OCI-M1 (cell line): ENCODE results near the gene NKAPL.
A peak's percentile ranks its signal among the peaks of the same experiment; 100 is the strongest.

Source experiments
- DNase-seq: peaks from one replicate; lab custom pipeline; 2025; lab: John Stamatoyannopoulos, UW

Gene NKAPL

GRCh38 chr6:28245206-28245941, 13.7 kb upstream of the NKAPL start:
- no peak for DNase-seq

DNA sequence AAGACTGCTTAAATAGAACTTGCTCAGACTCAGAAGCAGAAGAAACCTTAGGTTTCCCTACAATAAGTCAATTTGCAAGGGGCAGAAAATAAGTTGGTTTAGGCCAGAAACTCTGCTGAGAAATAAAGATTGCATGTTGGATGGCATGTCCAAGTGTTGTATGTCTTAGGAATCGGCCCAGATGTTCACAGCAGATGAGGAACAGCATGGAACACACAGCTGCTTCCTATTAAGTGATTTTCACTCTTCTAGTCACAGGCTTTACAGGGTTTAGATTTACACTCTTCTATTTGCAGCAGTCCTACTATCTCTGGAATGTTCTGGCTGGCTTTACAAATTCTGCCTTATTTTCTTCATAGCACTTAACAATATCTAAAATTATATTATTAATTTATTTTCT, 10.2 kb upstream of the NKAPL start:
- no peak for DNase-seq

DNA sequence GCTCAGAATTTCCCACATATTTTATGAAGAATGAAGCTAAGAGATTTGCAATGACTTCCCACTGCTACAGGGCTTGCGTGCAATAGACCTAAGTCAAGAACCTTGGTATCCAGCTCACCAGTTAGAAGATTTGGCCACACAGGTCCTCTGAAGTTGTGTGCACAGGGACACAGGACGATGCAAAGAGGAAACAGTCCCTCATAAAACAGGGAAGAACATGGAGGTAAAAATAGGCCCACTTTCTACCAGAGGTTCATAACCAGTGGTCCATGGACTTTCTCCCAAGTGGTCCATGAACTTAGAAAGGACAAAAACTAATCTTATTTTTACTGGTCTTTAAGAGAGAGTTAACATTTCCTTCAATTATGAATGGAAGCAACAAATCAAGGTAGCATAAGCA, 8.3 kb upstream of the NKAPL start:
- no peak for DNase-seq

GRCh38 chr6:28251661-28252008, 7.5 kb upstream of the NKAPL start:
- no peak for DNase-seq

DNA sequence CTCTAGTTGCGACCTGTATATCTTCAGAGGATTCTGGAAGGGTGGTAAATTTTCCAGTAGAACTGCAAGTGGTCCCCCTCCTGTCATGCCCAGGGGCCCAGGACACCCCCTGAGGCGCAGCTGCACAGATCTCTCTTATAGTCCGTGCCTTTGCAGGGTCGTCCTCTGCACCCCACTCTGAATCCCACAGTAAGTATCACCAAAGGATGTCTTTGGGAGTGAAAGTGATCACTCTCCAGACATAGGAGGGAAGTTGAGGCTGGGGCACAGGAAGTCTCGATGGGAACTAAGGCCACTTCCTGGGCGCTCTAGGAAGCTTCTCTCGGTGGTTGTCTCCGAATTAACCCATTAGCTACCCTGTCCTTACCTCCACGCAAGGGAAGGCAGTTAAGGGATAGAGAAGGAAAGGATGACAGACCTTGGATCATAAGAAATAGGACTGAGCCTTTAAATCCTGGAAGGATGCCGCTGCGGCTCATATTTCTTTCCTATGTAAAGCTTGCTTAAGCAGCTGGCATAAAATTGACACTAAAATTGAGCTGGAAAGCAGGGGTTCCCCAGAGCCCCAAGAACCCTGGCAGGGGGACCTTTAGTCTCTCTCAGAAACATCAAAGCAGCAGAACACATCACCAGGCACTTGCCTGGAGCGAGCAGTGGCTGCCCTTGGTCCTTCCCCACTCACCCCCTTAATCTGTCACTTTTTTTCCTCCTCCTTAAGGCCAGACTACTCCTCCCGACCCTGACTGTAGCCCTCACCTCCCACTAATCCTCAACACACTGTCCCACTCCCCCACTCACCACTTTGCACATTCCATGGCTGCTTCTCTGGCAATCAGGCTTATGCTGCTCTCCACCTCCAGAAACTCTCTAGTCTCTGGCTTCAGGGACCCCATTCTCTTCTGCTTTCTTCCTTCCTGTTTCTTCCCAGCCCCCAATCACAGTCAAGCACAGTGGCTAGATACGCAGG, 6.8 kb upstream of the NKAPL start, which contains the start of gene ZKSCAN4:
ZKSCAN4 (minus strand) TSS at position 261 of the 967 bp plus-strand sequence. CDS start 289 bp downstream, outside the sequence.
- DNase-seq: peak; percentile 97

DNA sequence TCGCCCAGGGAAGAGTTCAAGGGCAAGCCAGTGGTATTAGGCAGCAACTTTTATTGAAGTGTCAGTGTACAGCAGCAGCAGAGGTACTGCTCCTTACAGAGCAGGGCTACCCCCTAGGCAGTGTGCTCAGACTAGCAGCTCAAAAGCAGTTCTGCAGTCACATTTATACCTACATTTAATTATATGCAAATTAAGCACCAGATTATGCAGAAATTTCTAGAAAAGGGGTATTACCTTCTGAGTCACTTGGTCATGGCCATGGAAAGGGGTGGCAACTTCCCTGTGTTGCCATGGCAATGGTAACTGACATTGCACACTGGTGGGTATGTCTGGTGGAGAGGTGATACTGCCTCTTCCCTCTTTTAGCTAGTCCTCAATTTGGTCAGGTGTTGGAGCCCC, 5.0 kb upstream of the NKAPL start:
- DNase-seq: peak; percentile 47

- DNase-seq: no peak
Observed at GRCh38 chr6:28257042-28257441, 2.1 kb upstream of the NKAPL start.

DNA sequence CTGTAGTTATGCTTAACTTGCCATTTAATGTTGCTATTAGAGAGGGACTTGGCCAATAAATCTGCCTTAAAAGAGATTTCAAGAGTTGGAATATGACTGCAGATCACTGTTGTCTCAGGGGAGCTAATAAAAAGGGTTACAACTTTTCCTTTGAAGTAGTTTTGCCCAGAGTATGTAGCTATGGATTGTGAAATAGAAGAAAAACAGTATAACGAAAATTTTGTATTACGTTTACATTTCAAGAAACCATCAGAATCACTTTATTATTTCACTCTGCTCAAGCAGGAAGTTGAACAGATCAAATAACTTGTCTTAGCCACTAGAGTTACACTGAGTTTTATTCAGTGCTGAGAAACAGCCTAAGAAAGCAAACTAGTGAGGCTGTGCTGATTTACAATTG, 4.8 kb downstream of the NKAPL start:
- peak; percentile 36 for DNase-seq

GRCh38 chr6:28264834-28265401, 5.8 kb downstream of the NKAPL start:
- DNase-seq: no peak

GRCh38 chr6:28266563-28266961, 7.5 kb downstream of the NKAPL start:
- DNase-seq: no peak

GRCh38 chr6:28266962-28267694, 8.0 kb downstream of the NKAPL start, which contains the start of gene ZSCAN26:
Gene ZSCAN26 (plus strand): TSS chr6:28267143. CDS start chr6:28271920, 4,777 bp downstream.
- DNase-seq: peak; percentile 97

GRCh38 chr6:28267695-28268059, 8.6 kb downstream of the NKAPL start:
- DNase-seq: no peak

DNA sequence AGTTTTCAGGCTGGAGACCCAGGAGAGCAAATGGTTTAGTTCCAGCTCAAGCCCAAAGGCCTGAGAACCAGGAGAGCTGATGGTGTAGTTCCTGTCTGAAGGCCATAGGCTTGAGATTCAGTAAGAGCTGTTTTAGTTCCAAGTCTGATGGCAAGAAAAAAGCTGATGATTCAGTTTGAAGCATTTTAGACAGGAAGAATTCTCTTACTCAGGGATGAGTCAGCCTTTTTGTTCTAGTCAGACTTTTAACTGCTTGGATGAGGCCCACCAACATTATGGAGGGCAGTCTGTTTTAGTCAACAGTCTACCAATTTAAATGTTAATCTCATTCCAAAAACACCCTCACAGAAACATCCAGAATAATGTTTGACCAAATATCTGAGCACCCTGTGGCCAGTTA, 10.4 kb downstream of the NKAPL start:
- DNase-seq: peak; percentile 54

GRCh38 chr6:28274888-28275287, 15.8 kb downstream of the NKAPL start:
- DNase-seq: peak; percentile 62

DNA sequence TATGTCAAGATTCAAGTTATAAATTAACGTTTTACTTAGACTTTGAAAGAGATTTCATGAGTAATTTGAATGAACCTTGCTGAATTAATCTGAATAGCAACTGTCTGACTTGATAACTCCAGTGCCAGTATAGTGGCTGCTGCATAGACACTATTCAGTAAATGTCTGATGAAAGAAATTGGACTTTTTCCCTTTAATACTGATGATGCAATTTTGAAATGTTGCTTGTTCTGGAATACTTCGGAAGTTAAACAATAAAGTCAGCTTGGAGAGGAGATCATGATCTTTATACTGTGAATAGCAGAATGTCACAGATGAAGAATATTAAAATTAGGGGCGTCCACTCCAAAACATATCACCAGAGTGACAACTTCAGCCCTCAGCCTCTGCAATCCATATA, 18.6 kb downstream of the NKAPL start:
- no peak for DNase-seq

- DNase-seq: peak; percentile 64
Observed at GRCh38 chr6:28280595-28281287, 21.6 kb downstream of the NKAPL start.

DNA sequence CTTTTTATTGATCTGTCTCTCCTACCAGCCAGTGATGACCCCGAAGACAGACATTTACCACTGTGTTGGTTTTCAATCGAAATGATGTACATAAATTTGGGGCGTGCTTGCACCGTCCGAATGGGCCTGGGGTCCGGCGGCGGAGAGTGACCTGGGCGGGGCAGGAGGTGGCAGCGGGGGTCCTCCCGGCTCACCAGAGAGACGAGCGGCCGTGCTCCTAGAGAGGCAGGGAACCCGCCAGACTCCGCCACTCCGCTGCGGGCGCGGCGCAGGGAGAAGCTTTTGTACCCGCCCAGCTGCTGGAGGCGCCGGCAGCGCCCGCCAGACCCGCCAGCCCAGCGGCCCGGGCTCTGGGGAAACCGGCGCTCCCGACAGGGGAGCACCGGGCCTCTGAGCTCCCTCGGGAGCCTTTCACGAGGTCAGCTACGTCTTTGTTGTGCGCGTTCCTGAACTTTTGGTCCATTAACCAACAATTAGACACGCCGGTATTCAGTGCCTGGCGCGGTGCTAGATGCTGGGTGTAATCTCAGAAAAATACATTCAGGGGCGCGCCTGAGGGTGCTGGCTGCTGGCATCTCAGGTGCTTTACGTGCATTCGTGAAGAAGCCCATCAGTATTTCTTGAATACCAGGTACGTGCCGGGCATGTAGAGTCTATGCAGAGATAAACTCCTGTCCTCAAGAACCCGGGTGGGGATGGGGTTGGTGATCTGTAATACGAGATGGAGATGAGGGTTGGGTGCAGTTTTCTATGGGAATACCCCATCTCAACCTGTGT, 22.4 kb downstream of the NKAPL start, which contains the start of gene PGBD1:
PGBD1 (plus strand) TSS at position 285 of the 777 bp plus-strand sequence. CDS start 2,242 bp downstream, outside the sequence.
- DNase-seq: peak; percentile 92

DNA sequence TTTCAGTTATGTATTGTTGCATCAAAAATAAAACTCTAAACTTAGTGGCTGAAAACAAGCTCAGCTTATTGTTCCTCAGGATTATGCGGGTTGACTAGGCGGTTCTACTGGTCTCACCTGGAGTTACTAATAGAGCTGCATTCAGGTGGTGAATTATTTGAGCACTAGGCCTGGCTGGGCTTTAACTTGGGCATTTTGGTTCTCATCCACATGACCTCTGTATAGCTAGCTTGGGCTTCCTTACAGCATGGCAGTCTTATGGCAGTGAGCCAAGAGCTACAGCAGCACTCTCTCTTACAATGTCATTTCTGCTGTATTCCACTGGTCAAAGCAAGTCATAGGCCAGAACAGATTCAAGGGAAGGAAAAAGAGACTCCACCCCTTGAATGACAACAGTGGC, 23.8 kb downstream of the NKAPL start:
- DNase-seq: peak; percentile 50

DNA sequence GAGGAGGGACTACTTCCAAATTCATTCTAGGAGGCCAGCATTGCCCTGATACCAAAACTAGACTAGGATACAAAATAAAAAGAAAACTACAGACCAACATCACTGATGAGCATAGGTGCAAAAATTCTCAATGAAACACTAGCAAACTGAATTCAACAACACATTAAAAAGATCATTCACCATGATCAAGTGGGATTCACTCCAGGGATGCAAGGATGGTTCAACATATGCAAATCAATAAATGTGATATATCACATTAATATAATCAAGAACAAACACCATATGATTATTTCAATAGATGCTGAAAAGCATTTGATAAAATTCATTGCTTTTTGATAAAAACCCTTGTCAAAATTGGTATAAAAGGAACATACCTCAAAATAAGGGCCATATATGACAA, 32.5 kb downstream of the NKAPL start:
- no peak for DNase-seq

GRCh38 chr6:28295326-28295725, 36.2 kb downstream of the NKAPL start:
- DNase-seq: no peak
